ENCODE measurements around the gene ZER1. TPM values are rescaled to one million over a fixed set of nuclear protein-coding genes. Genes with fewer than 3 reads are reported as not detected.

ZER1 gene
- total RNA-seq, 1 experiment from 2014 or later, result 15.2 TPM

DNA sequence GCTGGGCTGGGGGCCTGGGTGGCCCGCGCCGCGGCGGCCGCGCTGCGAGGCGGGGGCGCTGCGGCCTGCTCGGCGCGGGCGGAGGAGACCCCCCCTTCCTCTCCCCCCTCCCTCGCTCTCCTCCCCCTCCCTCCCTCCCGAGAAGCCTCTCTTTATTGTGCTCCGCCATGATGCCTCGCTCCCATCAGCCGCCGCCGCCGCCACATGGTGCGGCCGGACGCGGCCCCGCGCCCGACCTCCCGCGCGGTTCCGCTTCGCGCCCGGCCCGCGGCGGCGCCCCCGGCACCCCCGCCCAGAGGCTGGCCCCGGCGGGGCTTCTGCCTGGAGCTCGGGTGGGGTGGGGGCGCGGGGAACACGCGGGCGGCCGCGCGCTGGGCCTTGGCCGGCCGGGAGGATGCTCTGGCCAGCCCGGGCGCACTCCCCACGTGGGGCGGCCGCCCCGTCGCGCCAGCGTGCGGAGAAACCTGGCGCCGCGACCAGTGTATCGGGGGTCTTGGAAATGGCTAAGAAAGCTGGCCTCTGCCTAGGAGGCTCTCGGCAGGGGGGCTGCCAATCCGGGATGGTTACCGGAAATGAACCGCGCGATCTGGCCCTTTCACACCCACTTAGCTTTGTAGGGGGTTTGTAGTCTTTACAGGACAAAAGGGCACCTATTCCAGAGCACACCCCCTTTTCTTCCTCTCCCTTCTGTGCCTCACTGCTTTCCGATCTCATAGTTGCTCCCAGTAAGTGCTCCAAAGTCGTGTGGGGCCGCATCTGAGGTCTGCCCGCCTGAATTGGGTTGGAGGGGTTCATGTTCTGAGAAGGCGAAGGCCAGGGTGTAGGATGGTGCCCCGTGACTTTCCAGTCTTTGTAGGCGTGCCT, 81.7 kb downstream of the ZER1 start:
- TF ChIP-seq, protein P1, sequence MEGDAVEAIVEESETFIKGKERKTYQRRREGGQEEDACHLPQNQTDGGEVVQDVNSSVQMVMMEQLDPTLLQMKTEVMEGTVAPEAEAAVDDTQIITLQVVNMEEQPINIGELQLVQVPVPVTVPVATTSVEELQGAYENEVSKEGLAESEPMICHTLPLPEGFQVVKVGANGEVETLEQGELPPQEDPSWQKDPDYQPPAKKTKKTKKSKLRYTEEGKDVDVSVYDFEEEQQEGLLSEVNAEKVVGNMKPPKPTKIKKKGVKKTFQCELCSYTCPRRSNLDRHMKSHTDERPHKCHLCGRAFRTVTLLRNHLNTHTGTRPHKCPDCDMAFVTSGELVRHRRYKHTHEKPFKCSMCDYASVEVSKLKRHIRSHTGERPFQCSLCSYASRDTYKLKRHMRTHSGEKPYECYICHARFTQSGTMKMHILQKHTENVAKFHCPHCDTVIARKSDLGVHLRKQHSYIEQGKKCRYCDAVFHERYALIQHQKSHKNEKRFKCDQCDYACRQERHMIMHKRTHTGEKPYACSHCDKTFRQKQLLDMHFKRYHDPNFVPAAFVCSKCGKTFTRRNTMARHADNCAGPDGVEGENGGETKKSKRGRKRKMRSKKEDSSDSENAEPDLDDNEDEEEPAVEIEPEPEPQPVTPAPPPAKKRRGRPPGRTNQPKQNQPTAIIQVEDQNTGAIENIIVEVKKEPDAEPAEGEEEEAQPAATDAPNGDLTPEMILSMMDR (IDR thresholded peaks at IDR 0.05; ENCODE audit: unreplicated experiment), result no peak
- Mint-ChIP-seq H3K9me3 (ENCODE audit: low read depth, unreplicated experiment) (no peaks in the 10 kb centered on the region), H3K4me3 (ENCODE audit: low read depth, unreplicated experiment) (peak overlapping the region; percentile 96), H3K4me1 (ENCODE audit: low read depth, unreplicated experiment) (peaks cover 23% of the 10 kb centered on the region), H3K27me3 (ENCODE audit: unreplicated experiment) (no peaks in the 10 kb centered on the region), H3K36me3 (ENCODE audit: insufficient read depth, unreplicated experiment) (peaks cover 53% of the 10 kb centered on the region), H3K27ac (ENCODE audit: unreplicated experiment) (peak overlapping the region; percentile 90)
- intact Hi-C loops (cut with micrococcal nuclease; ENCODE audit: unreplicated experiment), result no loop called here
- no TSS peak for BruUV-seq (replicated peaks)
- peak; percentile 9 for DNase-seq
- CTCF ChIA-PET, result interaction anchor here (1.3 kb wide), 1 partner anchor 12 kb away, joined by 3 read pairs; the partner anchor contains the start of gene PKN3

DNA sequence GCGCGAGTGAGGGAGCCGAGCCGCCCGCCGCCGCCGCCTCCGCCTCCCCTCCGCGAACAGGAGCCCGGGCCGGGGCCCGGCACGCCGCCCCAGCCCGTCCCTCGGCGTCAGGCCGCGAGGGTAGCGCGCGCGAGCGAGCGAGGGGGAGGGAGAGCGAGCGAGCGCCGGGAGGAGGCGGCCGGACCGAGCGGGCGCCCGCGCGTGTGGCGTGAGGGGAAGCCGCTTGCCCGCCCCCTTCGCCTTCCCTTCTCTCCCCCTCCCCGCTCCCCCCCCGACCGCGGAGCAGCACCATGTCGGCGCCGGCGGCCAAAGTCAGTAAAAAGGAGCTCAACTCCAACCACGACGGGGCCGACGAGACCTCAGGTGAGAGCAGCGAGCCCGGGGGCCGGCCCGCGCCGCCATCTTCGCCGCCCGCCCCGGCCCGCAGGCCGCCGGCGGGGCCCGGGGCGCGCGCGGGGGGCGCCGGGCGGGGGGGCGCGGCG, 82.4 kb downstream of the ZER1 start:
- peak; percentile 45 for DNase-seq
- H3K27me3 Mint-ChIP-seq (ENCODE audit: unreplicated experiment), result no peaks in the 10 kb centered on the region
- CTCF ChIA-PET, result no interaction called here
- intact Hi-C loops (cut with micrococcal nuclease; ENCODE audit: unreplicated experiment), result no loop called here
- H3K27ac Mint-ChIP-seq (ENCODE audit: unreplicated experiment), result peak overlapping the region; percentile 60
- H3K4me1 Mint-ChIP-seq (ENCODE audit: low read depth, unreplicated experiment), result peaks cover 30% of the 10 kb centered on the region
- H3K4me3 Mint-ChIP-seq (ENCODE audit: low read depth, unreplicated experiment), result peak overlapping the region; percentile 60
- H3K36me3 Mint-ChIP-seq (ENCODE audit: insufficient read depth, unreplicated experiment), result peaks cover 52% of the 10 kb centered on the region
- no peaks in the 10 kb centered on the region for H3K9me3 Mint-ChIP-seq (ENCODE audit: low read depth, unreplicated experiment)
- TF ChIP-seq, protein P1 (IDR thresholded peaks at IDR 0.05; ENCODE audit: unreplicated experiment), result no peak
- BruUV-seq (replicated peaks), result no TSS peak

DNA sequence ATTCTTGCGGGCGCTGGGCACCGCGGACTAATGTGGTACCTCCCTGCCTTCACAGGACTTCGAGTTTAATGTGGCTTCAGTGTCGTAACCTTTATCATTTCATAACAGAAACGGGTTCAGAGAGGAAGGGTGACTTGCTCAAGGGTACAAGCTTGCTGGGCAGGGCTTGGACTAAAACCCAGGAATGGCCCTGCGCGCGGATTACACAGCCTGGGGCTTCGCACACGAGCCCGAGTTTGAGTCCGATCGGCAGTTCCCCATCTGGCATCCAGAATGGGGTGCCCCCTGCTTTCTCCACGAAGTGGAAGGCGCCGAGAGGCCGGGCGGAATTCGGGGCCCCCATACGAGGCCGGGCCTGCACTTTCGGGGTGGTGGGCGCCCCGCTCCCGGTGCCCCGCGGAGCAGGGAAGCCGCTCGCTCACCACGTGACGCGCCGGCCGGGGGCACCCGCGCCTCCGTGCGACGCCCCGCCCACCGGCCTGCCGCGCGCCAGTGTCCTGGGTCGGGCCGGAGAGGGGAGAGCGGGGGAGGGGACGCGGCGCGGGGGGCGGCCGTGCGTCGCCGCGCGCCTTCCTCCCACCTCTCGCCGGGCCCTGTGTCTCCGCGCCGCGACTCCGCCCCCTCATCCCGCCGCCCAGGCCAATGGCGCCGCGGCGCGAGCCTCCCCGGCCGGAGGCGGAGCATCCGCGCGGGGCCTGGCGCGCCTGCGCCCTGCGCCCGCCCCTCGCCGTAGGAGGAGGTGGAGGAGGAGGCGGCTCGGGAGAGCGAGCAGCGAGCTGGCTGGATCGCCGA, 83.0 kb downstream of the ZER1 start, which contains the start of gene SET:
Gene SET (plus strand): TSS at position 722 of the 792 bp plus-strand sequence. CDS start 361 bp downstream, outside the sequence.
- DNase-seq, result peak; percentile 95
- Mint-ChIP-seq H3K9me3 (ENCODE audit: low read depth, unreplicated experiment) (no peaks in the 10 kb centered on the region), H3K27me3 (ENCODE audit: unreplicated experiment) (no peaks in the 10 kb centered on the region), H3K27ac (ENCODE audit: unreplicated experiment) (peak within 1 kb of the TSS; percentile 90), H3K36me3 (ENCODE audit: insufficient read depth, unreplicated experiment) (peaks cover 55% of the 10 kb centered on the region), H3K4me3 (ENCODE audit: low read depth, unreplicated experiment) (peak within 1 kb of the TSS; percentile 96), H3K4me1 (ENCODE audit: low read depth, unreplicated experiment) (peaks cover 31% of the 10 kb centered on the region)
- intact Hi-C loops (cut with micrococcal nuclease; ENCODE audit: unreplicated experiment), result no loop called here
- no TSS peak for BruUV-seq (replicated peaks)
- TF ChIP-seq, protein P1 (IDR thresholded peaks at IDR 0.05; ENCODE audit: unreplicated experiment), result no peak
- CTCF ChIA-PET, result no interaction called here

DNA sequence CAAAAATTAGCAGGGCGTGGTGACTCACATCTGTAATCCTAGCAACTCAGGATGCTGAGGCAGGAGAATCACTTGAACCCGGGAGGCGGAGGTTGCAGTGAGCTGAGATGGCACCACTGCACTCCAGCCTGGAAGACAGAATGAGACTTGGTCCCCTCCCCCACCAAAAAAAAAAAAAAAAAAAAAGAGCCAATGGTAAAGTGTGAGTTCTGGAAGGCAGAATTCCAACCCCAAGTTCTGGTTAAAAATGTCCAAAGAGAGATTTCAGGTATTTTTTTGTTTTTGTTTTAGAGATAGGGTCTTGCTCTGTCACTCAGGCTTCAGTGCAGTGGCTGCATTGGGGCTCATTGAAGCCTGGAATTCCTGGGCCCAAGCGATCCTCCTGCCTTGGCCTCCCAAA, 84.3 kb downstream of the ZER1 start:
- peaks cover 35% of the 10 kb centered on the region for H3K4me1 Mint-ChIP-seq (ENCODE audit: low read depth, unreplicated experiment)
- CTCF ChIA-PET, result interaction anchor here (0.6 kb wide), 1 partner anchor 10 kb away, joined by 8 read pairs; no protein-coding TSS in a partner anchor
- TF ChIP-seq, protein P1 (IDR thresholded peaks at IDR 0.05; ENCODE audit: unreplicated experiment), result no peak
- no TSS peak for BruUV-seq (replicated peaks)
- no peaks in the 10 kb centered on the region for H3K27me3 Mint-ChIP-seq (ENCODE audit: unreplicated experiment)
- intact Hi-C loops (cut with micrococcal nuclease; ENCODE audit: unreplicated experiment), result no loop called here
- H3K4me3 Mint-ChIP-seq (ENCODE audit: low read depth, unreplicated experiment), result no peak overlapping the region
- peaks cover 57% of the 10 kb centered on the region for H3K36me3 Mint-ChIP-seq (ENCODE audit: insufficient read depth, unreplicated experiment)
- H3K9me3 Mint-ChIP-seq (ENCODE audit: low read depth, unreplicated experiment), result no peaks in the 10 kb centered on the region
- no peak for DNase-seq
- no peak overlapping the region for H3K27ac Mint-ChIP-seq (ENCODE audit: unreplicated experiment)

Measured in Calu3 (cell line).